GM12878 (cell line): ENCODE results near the gene CCM2. TPM values are rescaled to one million over a fixed set of nuclear protein-coding genes. Genes with fewer than 3 reads are reported as not detected.

Experiments used
- ATAC-seq: fragments of 200-7000 bp; cut with Tn5 transposase; 3 replicates; pipeline ENCODE4 v1.9.1; 2020; ENCODE audit warnings: mild to moderate bottlenecking, moderate library complexity
- BruUV-seq: library from RNA; stranded (reverse); fragments of 400-500 nt; replicated peaks from 2 replicates; lab custom pipeline; 2021; lab: Mats Ljungman, UMichigan
- CTCF ChIA-PET: fragments of 300-600 bp; sonication (Branson Sonifier 250); formaldehyde crosslinking; extraction: SDS; loops from one replicate; lab custom pipeline; 2021; ENCODE audit warnings: inconsistent platforms; lab: Yijun Ruan, JAX
- POLR2A ChIA-PET: fragments of 350-600 bp; formaldehyde crosslinking; extraction: SDS; loops from one replicate; lab custom pipeline; 2021; ENCODE audit warnings: inconsistent platforms; lab: Charles Lee
- RAD21 ChIA-PET: fragments of 300-600 bp; sonication (Branson Sonifier 250); formaldehyde crosslinking; loops from one replicate; lab custom pipeline; 2023; ENCODE audit warnings: antibody characterized with exemption; ENCODE audit not compliant: unreplicated experiment; lab: Charles Lee
- SMC1A ChIA-PET: fragments of 300-600 bp; sonication (Branson Sonifier 250); formaldehyde crosslinking; loops from one replicate; lab custom pipeline; 2023; ENCODE audit not compliant: unreplicated experiment, uncharacterized antibody; lab: Charles Lee
- DNase-seq: peaks from one replicate; pipeline ENCODE4 v3.0.0-alpha.2; 2011; ENCODE audit warnings: low read depth, low spot score
- FAIRE-seq: peaks from 3 replicates; lab custom pipeline; 2011; peaks lifted over from hg19 to GRCh38; lab: Jason Lieb, UNC
- H2AFZ ChIP-seq: 2 replicates; pipeline ENCODE4 v1.6.0; 2011; ENCODE audit warnings: low read depth, low read length, control low read depth; ENCODE audit not compliant: control insufficient read depth
- H3K27ac ChIP-seq: 2 replicates; pipeline ENCODE4 v1.5.1; 2011; ENCODE audit warnings: control low read depth; ENCODE audit not compliant: control insufficient read depth, insufficient read depth
- H3K27me3 ChIP-seq, 2 experiments: replicated peaks in 1 of 2; 2 replicates each; pipeline versions ENCODE4 v1.6.0 to v1.6.1; 2011; ENCODE audit warnings: low read length in 1 of 2; ENCODE audit not compliant: control insufficient read depth in 2 of 2, insufficient read depth in 2 of 2
- H3K36me3 ChIP-seq, 2 experiments: 2 replicates each; pipeline ENCODE4 v1.5.1; 2011; ENCODE audit warnings: low read length in 1 of 2; ENCODE audit not compliant: control insufficient read depth in 2 of 2, insufficient read depth in 2 of 2
- H3K4me1 ChIP-seq: 2 replicates; pipeline ENCODE4 v1.6.1; 2011; ENCODE audit warnings: mild to moderate bottlenecking, low read length, moderate library complexity, mixed read lengths; ENCODE audit not compliant: control insufficient read depth, insufficient read depth
- H3K4me2 ChIP-seq: 2 replicates; pipeline ENCODE4 v1.6.0; 2011; ENCODE audit warnings: control low read depth; ENCODE audit not compliant: control insufficient read depth, insufficient read depth
- H3K4me3 ChIP-seq: fragments of 200-600 bp; sonication (generic); 2 replicates; pipeline ENCODE4 v1.5.1; 2016
- H3K79me2 ChIP-seq: 2 replicates; pipeline ENCODE4 v1.6.0; 2011; ENCODE audit warnings: low read length; ENCODE audit not compliant: control insufficient read depth, insufficient read depth
- H3K9ac ChIP-seq: 2 replicates; pipeline ENCODE4 v1.8.0; 2011; ENCODE audit warnings: low read length, control low read depth, mixed read lengths; ENCODE audit not compliant: control insufficient read depth, insufficient read depth
- H3K9me3 ChIP-seq: replicated peaks from 3 replicates; pipeline ENCODE4 v1.5.1; 2011; ENCODE audit warnings: mild to moderate bottlenecking, low read length; ENCODE audit not compliant: control insufficient read depth, insufficient read depth
- H4K20me1 ChIP-seq: 2 replicates; pipeline ENCODE4 v1.6.0; 2011; ENCODE audit not compliant: control insufficient read depth, insufficient read depth
- ASH2L ChIP-seq: fragments of 300-600, 200-600 bp; sonication (generic); IDR thresholded peaks from 2 replicates; pipeline ENCODE4 v1.6.1; 2017; ENCODE audit warnings: low read depth, mild to moderate bottlenecking, borderline replicate concordance
- BRCA1 ChIP-seq: IDR thresholded peaks from 2 replicates; pipeline ENCODE4 v1.6.1; 2011; ENCODE audit warnings: low read depth, low read length, improper control_type of control experiment
- CBX5 ChIP-seq: sonication (generic); IDR thresholded peaks from 2 replicates; pipeline ENCODE4 v1.6.1; 2016; ENCODE audit warnings: low read depth, moderate library complexity, mild to moderate bottlenecking, inconsistent platforms
- ETV6 ChIP-seq, 2 experiments: fragments of 450-650 bp in 1 of 2; IDR thresholded peaks in 1 of 2; conservative IDR thresholded peaks in 1 of 2; 2 replicates each; pipeline ENCODE4 v1.6.1; 2014; ENCODE audit warnings: antibody characterized with exemption in 1 of 2, borderline replicate concordance in 1 of 2, low read depth in 1 of 2, mild to moderate bottlenecking in 1 of 2, moderate library complexity in 1 of 2
- MYB ChIP-seq: fragments of 150-350 bp; IDR thresholded peaks from 2 replicates; pipeline ENCODE4 v1.6.1; 2014; ENCODE audit warnings: mild to moderate bottlenecking, low read depth, low read length, borderline replicate concordance
- NR2C1 ChIP-seq: fragments of 450-650 bp; IDR thresholded peaks from 2 replicates; pipeline ENCODE4 v1.6.1; 2017; ENCODE audit warnings: antibody characterized with exemption, mild to moderate bottlenecking, moderate library complexity
- PAX8 ChIP-seq: fragments of 450-650 bp; IDR thresholded peaks from 2 replicates; pipeline ENCODE4 v1.6.1; 2017; ENCODE audit warnings: mild to moderate bottlenecking, moderate library complexity
- RFX5 ChIP-seq: IDR thresholded peaks from 2 replicates; pipeline ENCODE4 v1.6.1; 2011; ENCODE audit warnings: low read depth, low read length, improper control_type of control experiment
- SMC3 ChIP-seq: IDR thresholded peaks from 2 replicates; pipeline ENCODE4 v1.6.1; 2011; ENCODE audit warnings: low read length, improper control_type of control experiment, borderline replicate concordance
- STAT3 ChIP-seq: IDR thresholded peaks from 2 replicates; pipeline ENCODE4 v1.6.1; 2011; ENCODE audit warnings: low read depth, low read length, improper control_type of control experiment
- TAF1 ChIP-seq: IDR thresholded peaks from 2 replicates; pipeline ENCODE4 v1.6.1; 2011; ENCODE audit warnings: mild to moderate bottlenecking, low read depth, low read length, borderline replicate concordance
- TBL1XR1 ChIP-seq: IDR thresholded peaks from 2 replicates; pipeline ENCODE4 v1.6.1; 2012; ENCODE audit warnings: low read depth, low read length, improper control_type of control experiment
- TCF3 ChIP-seq: IDR thresholded peaks from 2 replicates; pipeline ENCODE4 v1.6.1; 2012; ENCODE audit warnings: low read depth, mild to moderate bottlenecking, low read length, borderline replicate concordance; ENCODE audit not compliant: insufficient read depth
- WGBS: methylation state at CpG from one replicate; pipeline ENCODE4 v1.1.6; 2016; ENCODE audit warnings: low lambda C conversion rate; ENCODE audit not compliant: insufficient replicate concordance, insufficient coverage; ENCODE audit errors: missing lambda C conversion rate; 5-methylcytosine and 5-hydroxymethylcytosine counted together
- in situ Hi-C: fragments of 300-500 bp; cut with MboI; formaldehyde crosslinking; loops from 9 replicates; pipeline ENCODE4 v1.14.3; 2018; ENCODE audit warnings: mixed read lengths
- intact Hi-C: fragments of 100-400 bp; cut with micrococcal nuclease; formaldehyde crosslinking; loops from one replicate; pipeline ENCODE4 v1.14.2; 2022; ENCODE audit not compliant: unreplicated experiment
- polyA plus RNA-seq, 11 experiments: library from polyadenylated mRNA; depleted of rRNA in 4 of 11; unstranded in 6 of 11; stranded (reverse) in 5 of 11; fragments of >200 nt; fragmentation: Nextera tagmentation in 4 of 11; fragmentation: Illumina TruSeq in 1 of 11; extraction: Ambion mirVana in 4 of 11; extraction: Trizol in 1 of 11; gene quantifications; 1 replicate in 1 of 11; 2 replicates in 10 of 11; pipeline versions ENCODE4 v1.2.1 to v1.2.3, GENCODE V29; 2011 to 2016; ENCODE audit warnings: inconsistent platforms in 2 of 11, missing spikeins in 2 of 11, low read depth in 1 of 11
- total RNA-seq, 4 experiments: library from RNA; depleted of rRNA in 3 of 4; stranded (reverse); fragments of >200 nt in 3 of 4; fragmentation: Illumina TruSeq in 1 of 4; extraction: Trizol in 1 of 4; gene quantifications; 2 replicates each; pipeline versions ENCODE4 v1.2.1 to v1.2.3, GENCODE V29; 2013 to 2021
- TF ChIP-seq, protein P1 (sequence below): fragments of 150-350 bp; IDR thresholded peaks from 2 replicates; pipeline ENCODE4 v1.6.1; 2016; ENCODE audit warnings: low read depth, low read length
- TF ChIP-seq, protein P2 (sequence below): IDR thresholded peaks from 2 replicates; pipeline ENCODE4 v1.6.1; 2012; ENCODE audit warnings: improper control_type of control experiment, low read depth, low read length; ENCODE audit not compliant: insufficient replicate concordance
- TF ChIP-seq, protein P3 (sequence below): IDR thresholded peaks from 2 replicates; pipeline ENCODE4 v1.6.1; 2011; ENCODE audit warnings: low read depth, low read length, improper control_type of control experiment, borderline replicate concordance

CCM2 gene
- total and polyA plus RNA-seq, 10 of the 15 experiments (the other 5 are each of a cell fraction or from before 2014, with no cell fraction given), result 1.00 to 82.3 (median 48.7) TPM

DNA sequence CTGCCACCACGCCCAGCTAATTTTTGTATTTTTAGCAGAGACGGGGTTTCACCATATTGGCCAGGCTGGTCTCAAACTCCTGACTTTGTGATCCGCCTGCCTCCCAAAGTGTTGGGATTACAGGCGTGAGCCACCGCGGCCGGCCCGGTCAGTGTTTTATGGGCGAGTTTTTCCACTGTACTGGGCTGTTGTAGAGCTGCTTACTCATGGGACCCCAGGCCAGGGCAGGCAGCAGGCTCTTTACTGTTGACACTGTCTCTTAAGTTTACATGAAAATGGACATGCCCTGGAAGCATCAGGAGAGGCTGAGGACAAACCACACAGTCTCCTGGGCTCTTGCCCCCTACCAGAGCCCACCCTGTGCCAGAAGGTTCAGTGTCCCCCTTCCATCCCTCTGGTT, 77.6 kb downstream of the CCM2 start:
- Histone ChIP-seq H3K36me3 (peaks cover 15 to 35% of the 10 kb centered on the region in 2 experiments), H3K9ac (no peak overlapping the region), H3K4me3 (no peak overlapping the region), H4K20me1 (no peaks in the 10 kb centered on the region), H3K27ac (no peak overlapping the region), H3K27me3 (no peaks in the 10 kb centered on the region), H3K4me2 (no peak overlapping the region), H3K79me2 (no peaks in the 10 kb centered on the region), H3K4me1 (no peaks in the 10 kb centered on the region), H3K9me3 (no peaks in the 10 kb centered on the region), H2AFZ (no peak overlapping the region)
- FAIRE-seq, result no peak
- WGBS, result 86% methylated on average over 9 of the region's 9 CpGs
- ChIA-PET CTCF (no interaction called here), RAD21 (no interaction called here), POLR2A (no interaction called here), SMC1A (no interaction called here)
- TF ChIP-seq CBX5 (no peak), MYB (no peak), TAF1 (no peak), SMC3 (no peak), PAX8 (no peak), BRCA1 (no peak), TBL1XR1 (no peak), NR2C1 (no peak), STAT3 (no peak), RFX5 (no peak), ETV6 (conservative IDR thresholded peaks at IDR 0.05 in 1 of 2, IDR thresholded peaks at IDR 0.05 in 1 of 2; ENCODE audit: borderline replicate concordance in 1 of 2, low read depth in 1 of 2) (no peak), ASH2L (no peak), TCF3 (no peak)
- TF ChIP-seq, protein P1, sequence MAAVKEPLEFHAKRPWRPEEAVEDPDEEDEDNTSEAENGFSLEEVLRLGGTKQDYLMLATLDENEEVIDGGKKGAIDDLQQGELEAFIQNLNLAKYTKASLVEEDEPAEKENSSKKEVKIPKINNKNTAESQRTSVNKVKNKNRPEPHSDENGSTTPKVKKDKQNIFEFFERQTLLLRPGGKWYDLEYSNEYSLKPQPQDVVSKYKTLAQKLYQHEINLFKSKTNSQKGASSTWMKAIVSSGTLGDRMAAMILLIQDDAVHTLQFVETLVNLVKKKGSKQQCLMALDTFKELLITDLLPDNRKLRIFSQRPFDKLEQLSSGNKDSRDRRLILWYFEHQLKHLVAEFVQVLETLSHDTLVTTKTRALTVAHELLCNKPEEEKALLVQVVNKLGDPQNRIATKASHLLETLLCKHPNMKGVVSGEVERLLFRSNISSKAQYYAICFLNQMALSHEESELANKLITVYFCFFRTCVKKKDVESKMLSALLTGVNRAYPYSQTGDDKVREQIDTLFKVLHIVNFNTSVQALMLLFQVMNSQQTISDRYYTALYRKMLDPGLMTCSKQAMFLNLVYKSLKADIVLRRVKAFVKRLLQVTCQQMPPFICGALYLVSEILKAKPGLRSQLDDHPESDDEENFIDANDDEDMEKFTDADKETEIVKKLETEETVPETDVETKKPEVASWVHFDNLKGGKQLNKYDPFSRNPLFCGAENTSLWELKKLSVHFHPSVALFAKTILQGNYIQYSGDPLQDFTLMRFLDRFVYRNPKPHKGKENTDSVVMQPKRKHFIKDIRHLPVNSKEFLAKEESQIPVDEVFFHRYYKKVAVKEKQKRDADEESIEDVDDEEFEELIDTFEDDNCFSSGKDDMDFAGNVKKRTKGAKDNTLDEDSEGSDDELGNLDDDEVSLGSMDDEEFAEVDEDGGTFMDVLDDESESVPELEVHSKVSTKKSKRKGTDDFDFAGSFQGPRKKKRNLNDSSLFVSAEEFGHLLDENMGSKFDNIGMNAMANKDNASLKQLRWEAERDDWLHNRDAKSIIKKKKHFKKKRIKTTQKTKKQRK, result no peak
- TF ChIP-seq, protein P2, sequence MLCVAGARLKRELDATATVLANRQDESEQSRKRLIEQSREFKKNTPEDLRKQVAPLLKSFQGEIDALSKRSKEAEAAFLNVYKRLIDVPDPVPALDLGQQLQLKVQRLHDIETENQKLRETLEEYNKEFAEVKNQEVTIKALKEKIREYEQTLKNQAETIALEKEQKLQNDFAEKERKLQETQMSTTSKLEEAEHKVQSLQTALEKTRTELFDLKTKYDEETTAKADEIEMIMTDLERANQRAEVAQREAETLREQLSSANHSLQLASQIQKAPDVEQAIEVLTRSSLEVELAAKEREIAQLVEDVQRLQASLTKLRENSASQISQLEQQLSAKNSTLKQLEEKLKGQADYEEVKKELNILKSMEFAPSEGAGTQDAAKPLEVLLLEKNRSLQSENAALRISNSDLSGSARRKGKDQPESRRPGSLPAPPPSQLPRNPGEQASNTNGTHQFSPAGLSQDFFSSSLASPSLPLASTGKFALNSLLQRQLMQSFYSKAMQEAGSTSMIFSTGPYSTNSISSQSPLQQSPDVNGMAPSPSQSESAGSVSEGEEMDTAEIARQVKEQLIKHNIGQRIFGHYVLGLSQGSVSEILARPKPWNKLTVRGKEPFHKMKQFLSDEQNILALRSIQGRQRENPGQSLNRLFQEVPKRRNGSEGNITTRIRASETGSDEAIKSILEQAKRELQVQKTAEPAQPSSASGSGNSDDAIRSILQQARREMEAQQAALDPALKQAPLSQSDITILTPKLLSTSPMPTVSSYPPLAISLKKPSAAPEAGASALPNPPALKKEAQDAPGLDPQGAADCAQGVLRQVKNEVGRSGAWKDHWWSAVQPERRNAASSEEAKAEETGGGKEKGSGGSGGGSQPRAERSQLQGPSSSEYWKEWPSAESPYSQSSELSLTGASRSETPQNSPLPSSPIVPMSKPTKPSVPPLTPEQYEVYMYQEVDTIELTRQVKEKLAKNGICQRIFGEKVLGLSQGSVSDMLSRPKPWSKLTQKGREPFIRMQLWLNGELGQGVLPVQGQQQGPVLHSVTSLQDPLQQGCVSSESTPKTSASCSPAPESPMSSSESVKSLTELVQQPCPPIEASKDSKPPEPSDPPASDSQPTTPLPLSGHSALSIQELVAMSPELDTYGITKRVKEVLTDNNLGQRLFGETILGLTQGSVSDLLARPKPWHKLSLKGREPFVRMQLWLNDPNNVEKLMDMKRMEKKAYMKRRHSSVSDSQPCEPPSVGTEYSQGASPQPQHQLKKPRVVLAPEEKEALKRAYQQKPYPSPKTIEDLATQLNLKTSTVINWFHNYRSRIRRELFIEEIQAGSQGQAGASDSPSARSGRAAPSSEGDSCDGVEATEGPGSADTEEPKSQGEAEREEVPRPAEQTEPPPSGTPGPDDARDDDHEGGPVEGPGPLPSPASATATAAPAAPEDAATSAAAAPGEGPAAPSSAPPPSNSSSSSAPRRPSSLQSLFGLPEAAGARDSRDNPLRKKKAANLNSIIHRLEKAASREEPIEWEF, result no peak
- TF ChIP-seq, protein P3, sequence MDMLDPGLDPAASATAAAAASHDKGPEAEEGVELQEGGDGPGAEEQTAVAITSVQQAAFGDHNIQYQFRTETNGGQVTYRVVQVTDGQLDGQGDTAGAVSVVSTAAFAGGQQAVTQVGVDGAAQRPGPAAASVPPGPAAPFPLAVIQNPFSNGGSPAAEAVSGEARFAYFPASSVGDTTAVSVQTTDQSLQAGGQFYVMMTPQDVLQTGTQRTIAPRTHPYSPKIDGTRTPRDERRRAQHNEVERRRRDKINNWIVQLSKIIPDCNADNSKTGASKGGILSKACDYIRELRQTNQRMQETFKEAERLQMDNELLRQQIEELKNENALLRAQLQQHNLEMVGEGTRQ, result no peak
- ATAC-seq, result no peak
- no peak for DNase-seq
- no TSS peak for BruUV-seq
- in situ Hi-C loops, result no loop called here
- intact Hi-C loops, result no loop called here
